Measurements from ENCODE around the gene NTRK2.
A peak's percentile ranks its signal among the peaks of the same experiment; 100 is the strongest.

The NTRK2 gene

GRCh38 chr9:84924266-84924665, 254.7 kb downstream of the NTRK2 start:
- no peak for DNase-seq (ENCODE audit: low read depth in 1 of 2, low spot score in 1 of 2)
- in situ Hi-C loops (cut with HindIII; ENCODE audit: low pct_unique_long_range_greater_than_20kb, low sequenced_read_pairs) = no loop called here
- no peak for TF ChIP-seq JUND (IDR thresholded peaks at IDR 0.05; ENCODE audit: low read depth)

- in situ Hi-C loops (cut with HindIII; ENCODE audit: low pct_unique_long_range_greater_than_20kb, low sequenced_read_pairs) = no loop called here
- no peak for DNase-seq (ENCODE audit: low read depth in 1 of 2, low spot score in 1 of 2)
- TF ChIP-seq JUND (IDR thresholded peaks at IDR 0.05; ENCODE audit: low read depth) = no peak
Measured at GRCh38 chr9:84925225-84925872, 255.8 kb downstream of the NTRK2 start.

GRCh38 chr9:84926793-84927192, 257.3 kb downstream of the NTRK2 start:
- no peak for TF ChIP-seq JUND (IDR thresholded peaks at IDR 0.05; ENCODE audit: low read depth)
- no peak for DNase-seq (ENCODE audit: low read depth in 1 of 2, low spot score in 1 of 2)
- in situ Hi-C loops (cut with HindIII; ENCODE audit: low pct_unique_long_range_greater_than_20kb, low sequenced_read_pairs) = no loop called here

GRCh38 chr9:84928419-84928818, 258.9 kb downstream of the NTRK2 start:
- no peak for DNase-seq (ENCODE audit: low read depth in 1 of 2, low spot score in 1 of 2)
- in situ Hi-C loops (cut with HindIII; ENCODE audit: low pct_unique_long_range_greater_than_20kb, low sequenced_read_pairs) = no loop called here
- no peak for TF ChIP-seq JUND (IDR thresholded peaks at IDR 0.05; ENCODE audit: low read depth)

- no peak for DNase-seq (ENCODE audit: low read depth in 1 of 2, low spot score in 1 of 2)
- TF ChIP-seq JUND (IDR thresholded peaks at IDR 0.05; ENCODE audit: low read depth) = no peak
- in situ Hi-C loops (cut with HindIII; ENCODE audit: low pct_unique_long_range_greater_than_20kb, low sequenced_read_pairs) = no loop called here
Measured at GRCh38 chr9:84929068-84929467, 259.5 kb downstream of the NTRK2 start.

GRCh38 chr9:84932915-84933527, 263.5 kb downstream of the NTRK2 start:
- no peak for TF ChIP-seq JUND (IDR thresholded peaks at IDR 0.05; ENCODE audit: low read depth)
- in situ Hi-C loops (cut with HindIII; ENCODE audit: low pct_unique_long_range_greater_than_20kb, low sequenced_read_pairs) = no loop called here
- DNase-seq (ENCODE audit: low read depth in 1 of 2, low spot score in 1 of 2) = peak in 1 of 2 experiments; percentile 37

- in situ Hi-C loops (cut with HindIII; ENCODE audit: low pct_unique_long_range_greater_than_20kb, low sequenced_read_pairs) = no loop called here
- DNase-seq (ENCODE audit: low read depth in 1 of 2, low spot score in 1 of 2) = no peak
- no peak for TF ChIP-seq JUND (IDR thresholded peaks at IDR 0.05; ENCODE audit: low read depth)
Measured at GRCh38 chr9:84935528-84936117, 266.1 kb downstream of the NTRK2 start.

DNA sequence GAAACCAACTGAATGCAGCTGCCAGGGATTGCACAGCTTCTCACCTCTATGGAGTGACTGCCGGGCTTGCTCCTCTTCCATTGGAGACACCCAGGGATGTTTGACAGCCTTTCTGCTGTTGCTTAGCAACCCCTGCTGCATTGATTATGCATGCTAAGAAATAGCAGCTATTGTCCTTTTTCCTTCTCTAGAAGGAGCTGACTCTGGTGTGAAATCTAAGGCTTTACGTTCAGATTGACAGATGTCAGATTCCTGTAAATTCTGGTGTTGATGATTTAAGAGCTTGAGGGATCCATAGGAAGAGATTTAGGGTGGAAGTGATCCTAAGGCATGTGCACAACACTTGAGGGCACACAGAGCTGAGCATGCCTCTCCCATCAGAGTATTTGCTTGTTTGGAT, 267.7 kb downstream of the NTRK2 start:
- in situ Hi-C loops (cut with HindIII; ENCODE audit: low pct_unique_long_range_greater_than_20kb, low sequenced_read_pairs) = no loop called here
- no peak for TF ChIP-seq JUND (IDR thresholded peaks at IDR 0.05; ENCODE audit: low read depth)
- no peak for DNase-seq (ENCODE audit: low read depth in 1 of 2, low spot score in 1 of 2)

DNA sequence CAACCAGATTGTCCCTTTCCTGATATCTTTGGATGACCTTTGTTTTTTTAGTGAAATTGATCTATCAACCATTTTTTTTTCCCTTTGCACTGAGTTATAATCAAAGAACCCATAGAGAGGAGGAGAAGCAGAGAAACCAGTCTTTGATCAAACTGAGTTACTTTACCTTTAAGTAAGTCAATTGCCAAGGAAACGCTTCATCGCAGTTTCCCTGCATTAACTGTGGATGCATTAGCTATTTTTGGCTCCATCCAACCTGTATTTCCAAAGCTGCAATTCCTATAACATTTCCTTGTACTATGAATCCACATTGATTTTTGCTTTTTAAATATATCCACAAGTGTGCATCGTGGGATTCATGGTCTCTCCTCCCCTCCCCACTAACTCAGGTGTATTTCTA, 268.1 kb downstream of the NTRK2 start:
- TF ChIP-seq JUND (IDR thresholded peaks at IDR 0.05; ENCODE audit: low read depth) = no peak
- in situ Hi-C loops (cut with HindIII; ENCODE audit: low pct_unique_long_range_greater_than_20kb, low sequenced_read_pairs) = no loop called here
- DNase-seq (ENCODE audit: low read depth in 1 of 2, low spot score in 1 of 2) = no peak

DNA sequence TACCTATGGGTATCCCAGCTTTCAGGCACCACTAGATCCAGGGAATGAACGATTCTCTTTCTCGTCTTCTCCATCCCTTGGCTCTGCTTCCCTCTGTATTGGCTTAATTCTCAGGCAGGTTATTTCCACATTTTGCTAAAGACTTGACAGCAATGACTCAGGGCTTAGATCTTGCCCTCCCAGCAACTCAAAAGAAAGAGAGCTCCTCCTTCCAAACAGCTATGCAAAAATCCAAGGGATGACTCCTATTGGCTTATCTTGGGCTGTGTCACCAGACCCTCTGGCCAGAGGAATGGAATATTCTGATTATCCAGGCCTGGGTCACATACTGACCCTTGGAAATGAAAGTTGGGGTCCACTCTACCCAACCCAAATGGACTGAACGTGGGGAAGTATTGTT, 270.2 kb downstream of the NTRK2 start:
- DNase-seq (ENCODE audit: low read depth in 1 of 2, low spot score in 1 of 2) = no peak
- in situ Hi-C loops (cut with HindIII; ENCODE audit: low pct_unique_long_range_greater_than_20kb, low sequenced_read_pairs) = no loop called here
- TF ChIP-seq JUND (IDR thresholded peaks at IDR 0.05; ENCODE audit: low read depth) = no peak

- in situ Hi-C loops (cut with HindIII; ENCODE audit: low pct_unique_long_range_greater_than_20kb, low sequenced_read_pairs) = no loop called here
- TF ChIP-seq JUND (IDR thresholded peaks at IDR 0.05; ENCODE audit: low read depth) = no peak
- DNase-seq (ENCODE audit: low read depth in 1 of 2, low spot score in 1 of 2) = no peak
Measured at GRCh38 chr9:84940294-84940693, 270.8 kb downstream of the NTRK2 start.

DNA sequence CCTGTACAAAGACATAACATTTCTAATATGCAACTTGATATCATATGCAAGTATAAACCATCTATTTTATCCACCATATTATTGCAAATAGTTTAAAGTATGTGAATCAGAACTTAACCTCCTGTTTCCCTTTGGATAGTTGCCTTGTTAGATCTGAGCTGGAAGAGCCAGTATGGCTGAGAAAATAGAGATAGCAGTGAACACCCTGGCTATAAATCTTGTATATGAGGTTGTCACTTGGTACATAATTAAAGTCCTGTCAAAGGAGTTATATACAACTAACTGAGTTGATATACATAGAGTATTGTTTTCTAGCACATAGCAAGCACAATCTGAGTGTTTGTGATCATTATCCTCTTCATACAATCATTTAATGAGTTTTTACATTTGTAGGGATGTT, 272.3 kb downstream of the NTRK2 start:
- no peak for DNase-seq (ENCODE audit: low read depth in 1 of 2, low spot score in 1 of 2)
- in situ Hi-C loops (cut with HindIII; ENCODE audit: low pct_unique_long_range_greater_than_20kb, low sequenced_read_pairs) = no loop called here
- TF ChIP-seq JUND (IDR thresholded peaks at IDR 0.05; ENCODE audit: low read depth) = no peak

GRCh38 chr9:84943482-84944050, 274.0 kb downstream of the NTRK2 start:
- TF ChIP-seq JUND (IDR thresholded peaks at IDR 0.05; ENCODE audit: low read depth) = no peak
- no peak for DNase-seq (ENCODE audit: low read depth in 1 of 2, low spot score in 1 of 2)
- in situ Hi-C loops (cut with HindIII; ENCODE audit: low pct_unique_long_range_greater_than_20kb, low sequenced_read_pairs) = no loop called here

Measured in T47D (cell line).